Measurements from ENCODE around the gene TXNDC11. TPM values are rescaled to one million over a fixed set of nuclear protein-coding genes. Genes with fewer than 3 reads are reported as not detected.

The TXNDC11 gene
- polyA plus RNA-seq, 1 experiment, result 45.1 TPM

DNA sequence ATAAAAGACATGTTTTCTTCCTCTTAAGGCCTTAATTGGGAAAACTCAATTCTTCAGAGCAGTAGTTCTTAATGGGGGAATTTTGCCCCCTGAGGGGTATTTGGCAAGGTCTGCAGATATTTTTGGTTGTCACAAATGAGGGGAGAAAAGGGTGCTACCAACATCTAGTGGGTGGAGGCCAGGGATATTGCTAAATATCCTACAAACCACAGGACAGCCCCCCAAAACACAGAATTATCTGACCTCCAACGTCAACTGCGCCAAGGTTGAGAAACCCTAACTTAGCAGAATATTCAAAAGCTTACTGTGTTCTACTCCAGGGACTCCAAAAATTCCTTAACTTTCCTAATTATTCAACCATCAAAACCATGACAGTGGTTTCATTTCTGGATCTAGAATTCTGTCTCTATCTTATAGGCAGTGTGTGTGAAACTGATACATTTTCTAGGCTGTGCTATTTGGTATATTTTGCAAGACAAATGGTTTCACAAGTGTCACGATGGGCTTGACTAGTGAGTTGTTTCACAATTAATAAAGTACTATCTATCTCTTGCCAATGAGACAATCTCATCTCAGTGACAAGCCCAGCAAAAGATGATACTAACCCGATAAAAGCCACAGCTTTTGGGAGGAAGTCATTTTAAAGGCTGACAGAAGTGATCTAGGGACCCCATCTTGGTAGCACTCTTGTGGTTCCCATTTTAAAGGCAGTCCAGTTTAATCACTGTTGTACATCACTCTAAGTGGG lies 14.7 kb downstream of the TXNDC11 start:
- POLR2A ChIA-PET, result no interaction called here
- Histone ChIP-seq H3K36me3 (ENCODE audit: control insufficient read depth, insufficient read depth, low read length) (peaks cover 9% of the 10 kb centered on the region), H3K4me3 (ENCODE audit: low read depth, low read length) (no peak overlapping the region), H3K27me3 (ENCODE audit: control insufficient read depth, insufficient read depth, low read length) (no peaks in the 10 kb centered on the region)
- CTCF ChIA-PET, result interaction anchor here (0.5 to 0.7 kb wide), 2 partner anchors 272 to 332 kb away, joined by 3 read pairs; no protein-coding TSS in a partner anchor
- DNase-seq (ENCODE audit: low read depth), result no peak
- TF ChIP-seq, protein P1, sequence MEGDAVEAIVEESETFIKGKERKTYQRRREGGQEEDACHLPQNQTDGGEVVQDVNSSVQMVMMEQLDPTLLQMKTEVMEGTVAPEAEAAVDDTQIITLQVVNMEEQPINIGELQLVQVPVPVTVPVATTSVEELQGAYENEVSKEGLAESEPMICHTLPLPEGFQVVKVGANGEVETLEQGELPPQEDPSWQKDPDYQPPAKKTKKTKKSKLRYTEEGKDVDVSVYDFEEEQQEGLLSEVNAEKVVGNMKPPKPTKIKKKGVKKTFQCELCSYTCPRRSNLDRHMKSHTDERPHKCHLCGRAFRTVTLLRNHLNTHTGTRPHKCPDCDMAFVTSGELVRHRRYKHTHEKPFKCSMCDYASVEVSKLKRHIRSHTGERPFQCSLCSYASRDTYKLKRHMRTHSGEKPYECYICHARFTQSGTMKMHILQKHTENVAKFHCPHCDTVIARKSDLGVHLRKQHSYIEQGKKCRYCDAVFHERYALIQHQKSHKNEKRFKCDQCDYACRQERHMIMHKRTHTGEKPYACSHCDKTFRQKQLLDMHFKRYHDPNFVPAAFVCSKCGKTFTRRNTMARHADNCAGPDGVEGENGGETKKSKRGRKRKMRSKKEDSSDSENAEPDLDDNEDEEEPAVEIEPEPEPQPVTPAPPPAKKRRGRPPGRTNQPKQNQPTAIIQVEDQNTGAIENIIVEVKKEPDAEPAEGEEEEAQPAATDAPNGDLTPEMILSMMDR (IDR thresholded peaks at IDR 0.05; ENCODE audit: insufficient read depth, low read depth, low read length), result no peak

DNA sequence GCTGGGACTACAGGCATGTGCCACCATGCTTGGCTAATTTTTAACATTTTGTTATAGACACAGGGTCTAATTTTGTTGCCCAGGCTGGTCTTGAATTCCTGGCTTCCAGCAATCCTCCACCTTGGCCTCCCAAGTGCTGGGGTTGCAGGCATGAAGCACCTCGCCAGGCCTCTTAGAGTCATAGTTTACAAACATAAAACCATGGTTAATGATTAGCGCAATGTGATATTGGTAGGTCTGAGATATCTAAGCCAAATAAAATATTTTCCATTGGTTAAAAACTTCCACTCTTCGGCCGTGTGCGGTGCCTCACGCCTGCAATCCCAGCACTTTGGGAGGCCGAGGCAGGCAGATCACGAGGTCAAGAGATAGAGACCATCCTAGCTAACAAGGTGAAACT lies 16.6 kb downstream of the TXNDC11 start:
- CTCF ChIA-PET, result interaction anchor here (0.7 to 3.1 kb wide), 4 partner anchors 12 to 330 kb away, joined by 3 to 14 read pairs (median 4); no protein-coding TSS in a partner anchor
- H3K4me3 ChIP-seq (ENCODE audit: low read depth, low read length), result no peak overlapping the region
- H3K27me3 ChIP-seq (ENCODE audit: control insufficient read depth, insufficient read depth, low read length), result no peaks in the 10 kb centered on the region
- peaks cover 9% of the 10 kb centered on the region for H3K36me3 ChIP-seq (ENCODE audit: control insufficient read depth, insufficient read depth, low read length)
- no peak for DNase-seq (ENCODE audit: low read depth)
- POLR2A ChIA-PET, result no interaction called here
- TF ChIP-seq, protein P1 (IDR thresholded peaks at IDR 0.05; ENCODE audit: insufficient read depth, low read depth, low read length), result no peak

DNA sequence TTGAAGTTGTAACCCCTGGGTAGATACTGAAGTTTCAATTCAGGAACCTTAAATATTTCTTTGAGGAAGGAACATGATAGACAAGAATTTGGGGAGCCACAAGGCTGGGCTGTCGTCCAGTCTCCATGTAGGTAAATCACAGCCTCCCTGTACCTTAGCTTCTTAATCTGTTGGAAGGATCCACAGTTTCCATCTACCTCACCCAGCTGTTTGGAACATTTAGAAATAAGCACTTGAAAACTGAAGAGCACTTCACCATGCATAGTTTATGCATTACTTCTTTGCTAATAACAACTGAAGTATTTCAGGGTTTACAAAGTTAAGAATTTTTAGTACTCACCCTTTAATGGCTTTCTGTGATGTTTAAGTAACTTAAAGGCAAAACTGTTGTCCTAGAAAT lies 17.2 kb downstream of the TXNDC11 start:
- H3K4me3 ChIP-seq (ENCODE audit: low read depth, low read length), result no peak overlapping the region
- H3K27me3 ChIP-seq (ENCODE audit: control insufficient read depth, insufficient read depth, low read length), result no peaks in the 10 kb centered on the region
- ChIA-PET POLR2A (no interaction called here), CTCF (interaction anchor here (0.7 to 3.1 kb wide), 5 partner anchors 8 to 329 kb away, joined by 3 to 14 read pairs (median 3); no protein-coding TSS in a partner anchor)
- peaks cover 11% of the 10 kb centered on the region for H3K36me3 ChIP-seq (ENCODE audit: control insufficient read depth, insufficient read depth, low read length)
- no peak for DNase-seq (ENCODE audit: low read depth)
- TF ChIP-seq, protein P1 (IDR thresholded peaks at IDR 0.05; ENCODE audit: insufficient read depth, low read depth, low read length), result no peak

DNA sequence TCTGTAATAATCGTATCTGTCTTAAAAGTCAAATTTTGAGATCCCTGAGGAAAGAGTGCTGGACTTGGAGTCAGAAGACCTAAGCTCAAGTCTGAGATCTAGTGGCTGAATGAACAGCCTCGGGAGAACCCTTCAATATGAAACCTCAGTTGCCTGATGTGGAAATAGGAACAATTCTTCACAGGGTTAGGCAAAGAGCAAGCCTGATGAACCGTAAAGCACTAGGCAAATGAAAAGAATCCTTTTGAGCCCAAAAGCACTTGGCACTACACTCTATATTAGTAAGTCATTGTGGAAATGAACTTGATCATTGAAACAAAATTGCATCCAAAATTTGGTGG lies 20.2 kb downstream of the TXNDC11 start:
- no peaks in the 10 kb centered on the region for H3K27me3 ChIP-seq (ENCODE audit: control insufficient read depth, insufficient read depth, low read length)
- TF ChIP-seq, protein P1 (IDR thresholded peaks at IDR 0.05; ENCODE audit: insufficient read depth, low read depth, low read length), result no peak
- CTCF ChIA-PET, result no interaction called here
- H3K36me3 ChIP-seq (ENCODE audit: control insufficient read depth, insufficient read depth, low read length), result peaks cover 11% of the 10 kb centered on the region
- POLR2A ChIA-PET, result no interaction called here
- no peak overlapping the region for H3K4me3 ChIP-seq (ENCODE audit: low read depth, low read length)
- no peak for DNase-seq (ENCODE audit: low read depth)

DNA sequence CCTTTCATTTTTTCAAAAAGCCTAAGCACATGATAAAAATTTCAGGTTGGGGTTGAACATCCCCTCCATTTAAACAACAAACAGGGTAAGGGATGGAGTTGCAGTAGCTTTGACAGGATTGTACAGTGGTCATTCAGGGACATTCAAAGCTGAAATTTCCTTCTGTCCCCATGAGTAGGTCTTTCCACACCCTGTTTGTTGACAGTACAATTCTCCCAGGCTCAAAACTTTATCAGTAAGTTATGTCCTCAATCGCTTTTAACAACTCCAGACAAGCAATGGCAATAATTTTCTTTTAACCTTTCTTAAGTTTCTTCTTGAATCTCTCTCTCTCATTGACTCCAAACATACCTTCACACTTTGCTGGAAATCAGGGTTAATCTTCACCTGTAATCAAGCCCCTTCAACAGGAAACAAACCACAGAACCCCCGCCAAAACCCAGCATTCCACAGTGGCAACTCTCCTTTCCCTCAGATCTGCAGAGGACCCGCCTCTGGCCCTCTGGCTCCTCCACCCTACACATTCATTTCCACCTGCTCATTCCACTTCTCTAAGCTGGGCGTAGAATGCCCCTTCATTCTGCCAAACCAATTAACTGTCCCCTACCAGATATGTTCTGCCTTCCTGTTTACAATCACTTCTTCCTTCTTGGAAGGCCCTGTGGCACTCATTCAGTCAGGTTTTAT lies 20.7 kb downstream of the TXNDC11 start:
- POLR2A ChIA-PET, result no interaction called here
- TF ChIP-seq, protein P1 (IDR thresholded peaks at IDR 0.05; ENCODE audit: insufficient read depth, low read depth, low read length), result no peak
- Histone ChIP-seq H3K4me3 (ENCODE audit: low read depth, low read length) (no peak overlapping the region), H3K36me3 (ENCODE audit: control insufficient read depth, insufficient read depth, low read length) (peaks cover 11% of the 10 kb centered on the region), H3K27me3 (ENCODE audit: control insufficient read depth, insufficient read depth, low read length) (no peaks in the 10 kb centered on the region)
- no peak for DNase-seq (ENCODE audit: low read depth)
- CTCF ChIA-PET, result no interaction called here

All from BJ (cell line).